HG03108 (cell line): ENCODE measurements around the gene PDLIM5.
A peak's percentile ranks its signal among the peaks of the same experiment; 100 is the strongest.
"Not testable (repeated sequence)": the region's sequence is repeated elsewhere in the genome, so short reads cannot be mapped to it uniquely, and the experiment has no call there.

Experiments
- ATAC-seq: cut with Tn5 transposase; IDR thresholded peaks from one replicate; pipeline ENCODE4 v1.9.1; 2021; ENCODE audit warnings: moderate library complexity; ENCODE audit not compliant: unreplicated experiment

Gene PDLIM5

DNA sequence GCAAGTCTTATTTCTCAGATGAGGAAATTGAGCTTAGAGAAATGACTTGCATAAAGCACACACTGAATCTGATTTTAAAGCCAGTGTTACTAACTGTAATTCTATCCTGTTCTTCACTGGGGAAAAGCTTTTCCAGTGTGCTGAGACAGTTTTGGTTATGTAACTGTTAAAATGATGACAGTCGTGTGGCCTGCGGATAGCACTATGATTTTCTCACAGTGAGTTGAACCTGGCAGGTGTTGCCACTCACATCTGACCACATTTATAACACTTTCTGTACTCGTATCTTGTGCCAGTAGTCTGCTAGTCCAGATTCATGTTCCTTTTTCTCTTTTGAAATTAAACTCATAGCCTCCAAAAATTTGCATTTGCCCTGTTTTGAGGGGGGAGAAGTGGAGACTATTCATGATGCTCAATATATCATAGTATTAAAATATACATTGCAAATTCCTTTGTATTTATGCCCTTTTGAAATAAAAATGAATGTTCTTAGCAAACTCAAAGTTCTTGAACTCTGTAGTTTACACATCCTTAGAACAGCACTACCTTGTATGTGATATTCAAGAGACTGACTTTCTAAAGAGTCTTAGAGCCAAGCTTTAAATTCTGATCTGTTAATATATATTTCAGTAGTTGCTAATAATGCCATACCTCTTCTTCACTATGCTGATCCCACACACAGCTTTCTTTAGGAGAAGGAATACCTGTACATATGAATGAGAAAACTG, 132.3 kb downstream of the PDLIM5 start:
- ATAC-seq = no peak

DNA sequence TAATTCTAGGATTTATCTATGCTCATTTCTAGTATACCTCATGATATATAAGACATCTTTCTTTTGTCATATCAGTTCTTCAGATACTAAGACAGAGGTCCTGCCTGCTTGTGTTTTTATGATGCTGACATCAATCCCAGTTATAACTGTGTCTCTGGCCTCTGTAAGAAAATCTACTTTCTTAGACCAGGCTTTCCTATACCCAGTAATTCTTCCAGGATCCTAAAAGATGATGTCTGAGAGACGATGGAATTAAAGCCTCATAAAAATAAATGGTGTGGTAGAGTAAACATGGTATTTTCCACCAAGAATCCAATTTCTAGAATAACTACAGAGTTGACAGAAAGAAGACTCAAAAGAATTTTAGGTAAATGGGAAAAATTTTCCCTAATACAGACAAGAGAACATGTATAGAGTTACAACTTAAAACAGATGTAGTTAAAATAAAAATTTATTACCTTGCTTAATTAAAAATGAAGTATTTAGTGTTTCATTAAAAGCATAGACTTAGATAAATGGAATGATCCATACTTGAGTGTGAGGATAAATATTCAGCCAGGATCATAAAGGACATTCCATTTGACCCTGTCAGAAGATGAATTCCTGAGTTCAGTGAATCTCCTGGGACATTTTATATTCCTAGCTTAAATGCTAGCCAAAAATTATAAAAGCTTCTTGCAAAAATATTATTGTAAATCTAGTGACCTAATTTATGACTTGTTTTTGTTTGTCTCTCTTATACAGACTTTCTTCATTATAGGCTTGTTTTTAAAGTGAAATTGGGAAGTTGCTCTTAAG, 137.4 kb downstream of the PDLIM5 start:
- ATAC-seq = no peak

DNA sequence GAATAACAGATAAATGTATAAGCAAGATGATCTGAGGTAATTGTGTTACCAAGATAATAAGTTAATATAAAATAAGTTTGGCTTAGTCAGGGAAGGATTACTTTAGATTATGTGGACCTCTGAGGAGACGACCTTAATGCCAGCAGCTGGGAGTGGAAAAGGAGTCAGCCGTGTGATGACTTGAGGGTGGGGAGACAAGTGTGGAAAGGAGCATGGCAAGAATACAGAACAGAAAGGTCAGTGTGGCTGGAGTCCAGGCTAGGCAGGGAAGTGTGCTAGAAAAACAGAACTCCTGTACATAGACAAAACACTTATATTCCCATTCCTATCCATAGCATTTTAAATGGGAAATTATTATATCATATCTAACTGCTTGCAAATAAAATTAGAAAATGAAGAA, 138.8 kb downstream of the PDLIM5 start:
- ATAC-seq = no peak

DNA sequence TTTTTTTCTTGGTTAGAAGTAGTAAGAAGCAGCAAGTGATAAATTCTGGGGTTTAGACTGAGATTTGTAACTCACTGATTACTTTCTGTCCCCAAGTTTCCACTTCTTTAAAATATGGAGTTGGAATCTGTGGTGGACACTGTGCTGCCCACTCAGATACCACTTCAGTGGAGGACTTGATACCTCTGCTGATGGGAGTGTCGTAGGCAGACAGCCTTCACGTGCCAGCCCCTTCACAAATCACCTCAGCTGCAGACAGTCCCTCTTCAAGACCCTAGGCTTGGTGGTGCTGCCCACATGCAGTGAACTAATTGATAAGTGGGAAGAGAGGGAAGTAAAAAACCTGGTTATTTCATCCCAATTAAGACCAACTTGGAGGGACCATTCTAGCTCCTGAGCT, 139.5 kb downstream of the PDLIM5 start:
- no peak for ATAC-seq

DNA sequence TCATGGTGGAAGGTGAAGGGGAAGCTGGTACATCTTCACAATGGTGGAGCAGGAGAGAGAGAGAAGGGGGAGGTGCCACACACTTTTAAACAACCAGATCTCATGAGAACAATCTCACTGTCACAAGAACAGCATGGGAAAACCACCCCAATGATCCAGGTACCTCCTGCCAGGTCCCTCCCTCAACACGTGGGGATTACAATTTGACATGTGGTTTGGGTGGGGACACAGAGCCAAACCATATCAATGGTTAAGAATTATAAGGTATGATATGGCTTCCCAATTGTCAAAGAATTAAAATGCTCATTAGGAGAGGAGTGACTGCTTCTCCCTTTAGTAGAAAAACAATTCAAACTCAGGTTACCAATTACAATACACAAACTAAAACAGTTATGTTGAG, 143.3 kb downstream of the PDLIM5 start:
- no peak for ATAC-seq

DNA sequence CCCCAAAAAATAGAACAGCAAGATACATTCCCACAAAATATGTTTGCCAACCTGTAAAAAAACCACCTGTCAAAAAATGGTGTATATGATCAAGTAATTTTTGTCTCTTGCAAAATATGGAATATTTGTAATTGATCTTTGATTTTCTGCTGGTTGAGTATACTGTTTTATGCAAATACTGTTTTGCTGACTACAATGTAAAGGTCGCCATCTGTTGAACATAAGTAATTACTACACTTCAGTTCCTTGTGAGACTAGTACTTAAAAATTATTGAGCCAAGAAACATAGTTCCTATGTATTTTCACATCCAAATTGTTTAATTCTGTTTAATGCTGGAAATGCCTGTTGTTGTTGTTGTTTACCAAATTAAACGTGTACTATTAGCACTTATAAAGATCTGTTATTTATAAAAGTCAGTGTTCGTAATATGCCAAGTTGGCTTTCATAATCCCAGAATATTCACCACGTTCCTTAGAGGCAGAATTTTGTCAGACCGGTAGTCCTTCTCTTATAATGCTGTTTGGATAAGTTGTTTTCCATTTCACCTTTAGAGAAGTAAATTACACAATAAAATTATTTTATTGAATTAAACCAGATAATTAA, 144.2 kb downstream of the PDLIM5 start:
- peak; percentile 52 for ATAC-seq

DNA sequence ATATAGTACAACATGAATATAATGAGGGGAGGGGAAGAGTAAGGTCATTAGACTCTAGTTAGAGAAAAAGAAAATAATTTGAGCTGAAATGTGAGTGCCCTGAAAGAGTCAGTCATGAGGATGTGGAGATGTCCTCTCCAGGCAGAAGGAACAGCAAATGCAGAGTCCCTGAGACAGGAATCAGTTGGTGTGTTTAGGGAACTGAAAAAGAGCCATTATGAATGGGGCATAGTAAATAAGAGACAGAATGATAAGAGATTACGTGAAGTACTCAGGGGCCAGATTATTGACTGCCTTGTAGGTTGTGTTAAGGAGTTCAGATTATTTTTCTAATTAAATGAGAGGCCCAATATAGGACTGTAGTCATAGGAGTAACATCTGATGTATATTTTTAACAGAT, 147.0 kb downstream of the PDLIM5 start:
- no peak for ATAC-seq

DNA sequence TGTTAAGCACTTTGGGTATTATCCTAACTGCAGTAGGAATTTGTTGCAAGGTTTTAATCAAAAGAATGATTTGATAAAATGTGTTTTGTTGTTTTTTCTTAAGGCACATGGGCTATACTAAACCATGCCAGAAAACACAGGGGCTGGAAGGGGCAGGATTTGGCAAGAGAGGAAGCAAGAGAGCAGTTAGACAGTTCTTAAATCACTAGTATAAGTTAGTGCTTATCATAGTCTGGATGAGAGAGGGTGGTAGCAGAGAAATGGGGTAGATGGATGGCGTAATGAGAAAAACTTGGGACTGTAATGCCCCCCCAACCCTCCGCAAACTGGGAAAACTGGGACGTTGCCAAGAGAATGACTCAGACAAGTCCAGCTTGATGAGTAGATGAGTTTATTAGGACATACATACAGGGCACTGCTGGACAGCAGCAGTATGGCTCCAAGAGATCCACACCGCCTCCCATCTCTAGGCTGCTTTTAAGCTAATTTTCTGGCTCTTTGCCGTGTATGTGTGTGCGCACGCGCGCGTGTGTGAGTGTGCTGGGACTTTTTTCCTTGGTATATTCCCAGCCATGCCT, 151.5 kb downstream of the PDLIM5 start:
- ATAC-seq = no peak

DNA sequence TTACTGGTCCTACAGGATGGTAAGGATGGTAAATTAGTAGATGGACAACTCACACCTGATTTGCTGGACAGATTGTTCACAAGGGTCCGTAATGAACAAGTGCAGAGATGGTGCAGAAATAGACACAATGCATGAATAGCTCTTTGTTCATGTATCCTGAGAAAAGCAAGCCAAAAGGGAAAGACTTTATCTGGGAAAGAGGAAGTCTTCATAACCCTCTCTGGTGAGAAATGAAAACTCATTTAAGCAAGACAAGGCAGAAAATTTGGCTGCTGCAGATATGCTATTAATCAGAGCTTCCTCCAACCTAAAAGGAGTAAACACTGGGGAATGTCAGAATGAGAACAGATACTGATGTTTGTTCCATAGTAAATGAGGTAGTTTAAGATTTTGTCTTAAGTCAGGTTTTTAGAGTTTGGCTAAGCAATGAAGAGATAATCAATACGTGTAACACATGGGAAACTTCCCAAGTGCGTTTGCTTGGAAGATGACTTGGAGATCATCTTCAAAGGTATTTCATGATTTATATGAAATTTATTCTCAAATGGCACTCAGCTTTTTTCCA, 153.6 kb downstream of the PDLIM5 start:
- ATAC-seq = no peak

DNA sequence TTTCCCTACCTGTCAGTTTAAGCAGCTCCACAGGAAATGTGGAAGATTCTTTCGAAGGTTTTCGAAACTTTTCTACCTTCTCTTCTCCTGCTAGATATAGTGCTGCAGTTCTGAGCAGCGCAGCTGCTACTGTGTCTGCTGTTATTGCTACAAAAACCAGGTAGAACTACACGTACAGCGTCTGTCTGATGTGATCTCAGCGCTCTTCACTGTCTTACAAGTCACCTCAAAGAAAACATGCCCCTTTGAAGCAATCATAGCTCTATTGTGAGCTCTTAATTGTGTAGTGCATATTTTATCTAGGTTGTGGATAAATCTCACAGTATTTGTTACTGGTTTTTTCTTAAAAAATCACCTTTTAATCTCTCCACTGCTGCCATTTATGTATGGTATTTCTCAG, 158.4 kb downstream of the PDLIM5 start:
- ATAC-seq = no peak

DNA sequence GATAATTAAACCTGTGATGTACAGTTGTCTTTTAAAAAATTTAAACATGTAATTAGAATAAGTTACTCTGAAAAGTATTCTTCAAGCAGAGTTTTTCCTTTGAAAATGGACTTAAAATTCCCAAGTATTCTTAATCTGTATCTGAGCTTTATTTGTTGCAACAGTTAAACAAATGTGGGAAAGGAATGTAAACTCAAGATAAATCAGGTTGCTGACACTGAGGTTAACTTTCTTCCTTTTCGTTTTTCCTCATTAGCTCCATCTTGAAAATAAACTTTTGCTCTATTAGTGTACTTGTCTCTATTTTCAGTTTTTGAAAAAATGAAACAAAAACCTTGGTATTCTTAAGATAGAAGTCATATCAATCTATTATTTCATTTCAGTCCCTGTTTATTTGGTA, 161.5 kb downstream of the PDLIM5 start:
- ATAC-seq = no peak

DNA sequence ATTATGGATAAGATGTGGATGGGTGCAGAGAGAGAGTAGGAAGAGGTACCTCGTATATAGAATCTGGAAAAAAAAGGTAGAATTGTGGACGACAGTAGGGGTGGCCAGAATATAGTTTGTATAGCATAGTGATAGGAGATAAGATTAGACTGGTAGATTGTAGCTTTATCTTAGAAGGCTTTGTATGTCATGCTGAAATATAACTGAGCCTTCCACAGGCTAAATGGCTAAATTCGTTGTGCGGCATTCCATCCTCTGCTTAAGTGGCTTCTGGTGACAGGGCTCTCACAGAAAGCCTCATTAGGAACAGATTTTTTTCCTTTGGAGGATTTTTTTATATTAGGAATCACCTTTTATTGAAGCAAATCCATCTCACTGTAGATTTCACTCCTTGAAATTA, 163.7 kb downstream of the PDLIM5 start:
- no peak for ATAC-seq

DNA sequence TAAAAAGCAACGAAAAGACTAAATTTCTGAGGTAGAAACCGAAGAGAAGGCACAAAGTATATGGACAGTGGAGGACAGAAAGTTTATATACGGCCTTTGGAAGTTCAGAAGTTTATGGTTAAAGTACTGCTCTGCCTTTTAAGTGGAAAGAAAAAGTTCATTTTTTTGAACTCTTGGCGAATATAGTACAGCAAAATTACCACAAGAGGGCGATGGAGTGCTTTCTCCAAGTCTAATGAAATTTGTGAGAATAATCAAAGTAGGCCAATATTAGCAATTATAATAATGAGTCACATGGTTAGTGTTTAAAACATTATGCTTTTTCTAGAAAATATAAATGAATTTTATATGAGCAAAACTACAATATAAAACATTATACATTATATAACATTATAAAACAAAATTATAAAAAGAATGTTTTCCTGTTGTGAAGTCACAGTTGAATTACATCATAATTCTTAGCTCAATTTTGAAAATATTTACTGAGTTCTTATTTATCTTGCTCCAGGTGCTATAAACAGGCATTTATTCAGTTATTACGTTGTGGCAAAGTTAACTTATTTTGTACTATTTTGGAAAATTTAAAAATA, 169.8 kb downstream of the PDLIM5 start:
- ATAC-seq = peak; percentile 44

DNA sequence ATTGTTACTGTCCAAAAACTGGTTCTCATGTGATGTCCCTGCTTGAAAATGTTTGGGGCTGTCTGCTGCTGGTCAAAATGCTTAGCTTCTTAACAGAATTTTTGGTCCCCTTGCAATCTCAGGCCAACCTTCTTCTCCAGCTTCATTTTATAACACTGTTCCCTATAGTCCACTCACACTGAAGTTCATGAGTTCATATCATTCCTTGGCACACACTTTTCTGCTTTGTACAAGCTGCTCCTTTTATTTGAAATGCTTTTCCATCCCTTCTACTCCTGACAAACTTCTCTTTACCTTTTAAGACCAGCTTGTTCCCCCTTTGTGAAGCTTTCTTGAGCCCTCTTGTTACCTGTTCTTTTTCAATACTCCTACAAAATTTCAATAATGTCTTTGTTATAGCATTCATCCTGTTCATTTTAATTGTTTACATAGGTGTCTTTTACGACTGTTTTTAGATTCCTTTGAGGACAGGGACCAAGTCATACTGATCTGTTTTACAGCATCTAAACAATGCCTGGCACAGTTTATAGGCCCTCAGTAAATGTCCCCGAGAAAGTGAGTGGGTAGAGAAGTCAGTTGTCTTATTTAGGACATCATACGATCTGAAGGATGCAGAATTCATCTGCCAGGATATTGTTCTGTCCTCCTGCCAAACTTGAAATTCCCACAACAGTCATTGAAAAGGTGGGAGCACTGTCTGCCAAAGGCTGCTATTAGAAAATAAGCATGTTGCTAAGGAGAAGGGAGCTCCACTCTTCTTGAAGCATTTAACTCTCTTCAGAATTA, 171.6 kb downstream of the PDLIM5 start:
- no peak for ATAC-seq

DNA sequence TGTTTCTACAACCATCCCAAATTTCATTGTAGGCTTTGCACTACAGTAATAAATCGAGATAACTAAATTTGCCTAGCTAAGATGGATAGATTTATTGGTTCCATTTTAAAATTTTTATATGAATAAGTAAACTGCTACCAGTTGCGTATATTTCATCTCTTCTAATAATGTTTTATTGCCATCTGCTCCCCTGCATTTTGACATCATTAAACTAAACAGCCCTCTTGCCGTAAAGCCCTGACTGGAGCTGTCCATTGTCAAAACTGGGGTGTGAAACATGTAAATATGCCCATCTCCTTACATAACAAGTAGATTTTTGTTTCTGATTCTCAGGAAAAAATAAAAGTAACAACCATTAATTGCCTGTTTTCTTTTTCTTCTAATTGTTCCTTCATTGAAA, 175.2 kb downstream of the PDLIM5 start:
- ATAC-seq = no peak

DNA sequence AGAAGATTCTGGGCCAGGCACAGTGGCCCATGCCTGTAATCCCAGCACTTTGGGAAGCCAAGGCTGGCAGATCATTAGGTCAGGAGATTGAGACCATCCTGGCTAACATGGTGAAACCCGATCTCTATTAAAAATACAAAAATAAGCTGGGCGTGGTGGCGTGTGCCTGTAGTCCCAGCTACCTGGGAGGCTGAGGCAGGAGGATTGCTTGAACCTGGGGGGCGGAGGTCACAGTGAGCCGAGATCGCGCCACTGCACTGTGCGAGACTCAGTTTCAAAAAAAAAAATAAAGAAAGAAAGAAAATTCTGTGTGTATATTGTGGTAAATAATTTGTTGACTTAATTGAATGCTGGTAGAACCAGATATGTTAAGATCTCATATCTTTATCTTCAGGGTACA, 177.3 kb downstream of the PDLIM5 start:
- ATAC-seq = not testable (repeated sequence)

DNA sequence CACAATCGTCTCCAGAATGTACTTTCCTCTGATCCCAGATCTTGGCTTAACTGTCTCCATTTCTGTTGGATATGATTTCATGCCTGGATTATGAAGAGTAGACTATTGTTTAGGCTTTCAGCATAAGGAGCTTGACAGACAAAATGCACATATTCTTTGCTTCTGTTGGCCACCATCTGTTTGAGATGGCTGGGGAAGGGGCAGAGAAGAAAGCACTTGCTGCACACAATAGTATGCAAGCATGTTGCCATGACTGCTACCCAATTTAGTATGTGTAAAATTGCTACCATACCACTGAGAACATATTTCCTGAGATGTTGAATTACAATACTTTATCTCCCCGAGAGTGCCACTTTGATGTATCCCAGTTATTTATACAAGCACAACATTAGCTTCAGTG, 178.1 kb downstream of the PDLIM5 start:
- ATAC-seq = no peak

DNA sequence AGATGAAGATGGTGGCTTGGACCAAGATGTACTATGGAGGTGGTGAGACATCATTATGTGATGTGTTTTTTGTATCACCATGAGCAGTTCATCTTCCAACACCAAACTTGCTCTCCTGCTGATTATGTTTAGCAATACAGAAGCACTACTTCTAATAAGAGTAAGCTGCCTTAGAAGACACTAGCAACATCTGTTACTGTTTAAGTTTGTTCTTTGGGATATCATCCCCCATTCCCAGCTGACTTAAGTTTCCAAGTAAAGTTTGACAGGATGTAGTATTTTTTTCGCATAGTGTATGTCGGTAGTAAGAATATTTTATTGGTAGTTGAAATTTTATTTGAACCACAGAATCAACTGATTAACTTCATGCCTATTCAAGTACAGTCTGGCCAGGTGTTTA, 182.5 kb downstream of the PDLIM5 start:
- no peak for ATAC-seq

DNA sequence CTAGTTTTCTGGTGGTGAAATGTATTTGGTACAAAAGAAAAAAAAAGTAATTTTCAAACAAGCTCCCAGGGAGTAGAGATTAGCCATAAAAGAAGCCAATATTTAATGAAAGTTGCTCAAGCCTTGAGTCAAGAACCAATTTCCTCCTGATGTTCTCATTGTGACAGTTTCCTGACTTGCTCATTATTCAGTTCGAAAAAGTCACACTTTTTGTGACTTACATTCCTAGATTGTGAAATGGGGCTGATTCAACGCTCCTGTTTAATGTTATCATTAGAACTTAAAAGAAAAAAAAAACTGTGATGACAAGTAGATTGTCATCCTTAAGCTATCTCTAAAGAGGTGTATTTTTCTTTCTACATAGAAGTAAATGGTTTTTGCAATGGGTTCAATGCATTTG, 183.4 kb downstream of the PDLIM5 start:
- no peak for ATAC-seq

DNA sequence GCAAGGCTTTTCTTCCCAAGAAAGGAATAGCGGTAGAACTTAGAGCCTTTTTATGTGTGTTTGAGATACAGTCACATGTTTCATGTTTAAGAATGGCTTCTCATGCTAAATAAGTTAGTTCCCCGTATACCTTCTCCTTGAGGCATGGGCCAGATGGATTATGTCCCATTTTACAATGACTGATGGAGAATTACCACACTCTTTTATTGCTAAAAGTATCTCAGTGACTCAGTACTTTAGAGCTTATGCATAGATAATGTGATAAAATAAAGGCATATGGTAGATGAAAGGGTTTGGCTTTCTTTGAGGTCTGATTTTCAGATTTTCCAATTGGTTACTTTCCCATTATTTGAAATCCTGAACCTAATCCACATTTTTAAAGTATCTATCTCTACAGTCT, 184.3 kb downstream of the PDLIM5 start:
- no peak for ATAC-seq
